Stimulated activated CD8-positive, alpha-beta memory T cell treated with anti-CD3 and anti-CD28 coated beads, Interleukin-12 subunit alpha, Interleukin-12 subunit beta, amount 100 ng/mL, for 24 hours (primary cell): ENCODE measurements around the gene SHISAL1.
"Not testable (repeated sequence)": the region's sequence is repeated elsewhere in the genome, so short reads cannot be mapped to it uniquely, and the experiment has no call there.

Experiments
- DNase-seq: peaks from one replicate; pipeline ENCODE4 v3.0.0-alpha.2; 2020; ENCODE audit errors: extremely low read depth

The SHISAL1 gene

GRCh38 chr22:44237290-44237689, 75.5 kb downstream of the SHISAL1 start:
- DNase-seq: no peak

GRCh38 chr22:44234372-44234771, 78.4 kb downstream of the SHISAL1 start:
- DNase-seq: not testable (repeated sequence)

DNA sequence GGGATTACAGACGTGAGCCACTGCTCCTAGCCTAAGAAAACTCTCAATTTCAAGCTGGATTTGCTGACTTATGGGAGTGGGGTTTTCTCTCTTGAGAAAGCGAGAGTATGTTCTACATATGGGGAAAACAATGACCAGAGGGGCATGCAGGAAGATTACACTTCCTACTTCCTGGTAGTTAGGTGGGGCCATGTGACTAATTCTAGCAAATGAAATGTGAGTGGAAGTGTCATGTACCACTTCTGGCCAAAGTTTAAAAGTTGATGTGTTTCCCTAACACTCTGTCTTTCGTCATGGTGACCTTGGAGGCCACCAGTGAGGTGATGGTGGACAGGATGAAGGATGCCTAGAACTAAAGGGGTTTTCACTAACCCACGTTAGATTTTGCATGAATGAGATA, 81.5 kb downstream of the SHISAL1 start:
- no peak for DNase-seq

- no peak for DNase-seq
Measured at GRCh38 chr22:44229809-44230208, 82.9 kb downstream of the SHISAL1 start.

- DNase-seq: no peak
Measured at GRCh38 chr22:44229331-44229730, 83.4 kb downstream of the SHISAL1 start.

DNA sequence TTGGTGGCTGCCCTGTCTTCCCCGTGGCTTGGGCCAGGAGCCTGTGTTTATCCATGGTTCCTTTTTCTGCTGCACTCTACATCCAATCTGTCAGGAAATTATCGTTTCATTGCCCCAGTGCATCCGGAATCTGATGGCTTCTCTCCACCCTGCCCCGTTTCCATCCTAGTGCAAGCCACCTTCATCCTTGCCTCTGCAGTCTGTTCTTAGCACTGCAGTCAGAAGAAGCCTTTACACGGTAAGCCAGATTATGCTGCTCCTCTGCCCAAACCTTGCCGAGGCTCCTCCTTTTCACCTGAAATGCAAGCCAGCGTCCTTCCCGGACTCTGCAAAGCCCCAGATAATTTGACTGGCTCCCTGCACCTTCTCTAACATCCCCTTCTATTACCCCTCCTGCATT, 86.9 kb downstream of the SHISAL1 start:
- no peak for DNase-seq

GRCh38 chr22:44225091-44225689, 87.6 kb downstream of the SHISAL1 start:
- DNase-seq: no peak

- no peak for DNase-seq
Measured at GRCh38 chr22:44224166-44224565, 88.6 kb downstream of the SHISAL1 start.

DNA sequence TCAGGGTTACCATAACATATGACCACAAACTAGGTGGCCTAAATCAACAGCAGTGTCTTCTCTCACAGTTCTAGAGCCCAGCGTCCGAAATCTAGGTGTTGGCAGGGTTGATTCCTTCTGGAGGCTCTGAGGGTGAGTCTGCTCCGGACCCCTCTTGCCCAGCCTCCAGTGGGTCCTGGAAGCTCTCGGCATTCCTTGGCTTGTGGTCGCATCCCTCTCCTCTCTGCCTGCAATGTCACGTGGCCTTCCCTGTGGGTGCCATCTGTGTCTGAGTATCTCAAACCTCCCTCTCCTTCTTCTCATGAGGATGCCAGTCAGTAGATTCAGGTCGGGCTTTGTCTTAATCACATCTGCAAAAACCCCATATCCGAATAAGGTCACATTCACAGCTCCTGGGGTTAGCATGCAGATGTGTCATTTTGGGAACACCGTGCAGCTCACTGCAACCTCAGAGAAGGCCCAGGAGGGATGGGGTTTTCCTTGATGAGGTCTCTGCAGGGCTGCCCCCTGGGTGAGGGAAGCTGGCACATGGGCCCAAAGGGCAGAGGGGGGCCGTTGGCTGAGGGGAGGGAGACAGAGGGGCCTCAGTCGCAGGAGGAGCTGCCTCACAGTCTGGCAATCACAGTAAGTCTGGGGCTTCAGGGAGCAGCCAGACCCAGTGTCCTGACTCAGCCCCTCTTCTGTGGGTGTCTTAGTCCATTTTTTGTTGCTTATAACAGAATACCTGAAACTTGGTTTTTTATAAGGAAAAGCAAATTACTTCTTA, 90.9 kb downstream of the SHISAL1 start:
- no peak for DNase-seq

DNA sequence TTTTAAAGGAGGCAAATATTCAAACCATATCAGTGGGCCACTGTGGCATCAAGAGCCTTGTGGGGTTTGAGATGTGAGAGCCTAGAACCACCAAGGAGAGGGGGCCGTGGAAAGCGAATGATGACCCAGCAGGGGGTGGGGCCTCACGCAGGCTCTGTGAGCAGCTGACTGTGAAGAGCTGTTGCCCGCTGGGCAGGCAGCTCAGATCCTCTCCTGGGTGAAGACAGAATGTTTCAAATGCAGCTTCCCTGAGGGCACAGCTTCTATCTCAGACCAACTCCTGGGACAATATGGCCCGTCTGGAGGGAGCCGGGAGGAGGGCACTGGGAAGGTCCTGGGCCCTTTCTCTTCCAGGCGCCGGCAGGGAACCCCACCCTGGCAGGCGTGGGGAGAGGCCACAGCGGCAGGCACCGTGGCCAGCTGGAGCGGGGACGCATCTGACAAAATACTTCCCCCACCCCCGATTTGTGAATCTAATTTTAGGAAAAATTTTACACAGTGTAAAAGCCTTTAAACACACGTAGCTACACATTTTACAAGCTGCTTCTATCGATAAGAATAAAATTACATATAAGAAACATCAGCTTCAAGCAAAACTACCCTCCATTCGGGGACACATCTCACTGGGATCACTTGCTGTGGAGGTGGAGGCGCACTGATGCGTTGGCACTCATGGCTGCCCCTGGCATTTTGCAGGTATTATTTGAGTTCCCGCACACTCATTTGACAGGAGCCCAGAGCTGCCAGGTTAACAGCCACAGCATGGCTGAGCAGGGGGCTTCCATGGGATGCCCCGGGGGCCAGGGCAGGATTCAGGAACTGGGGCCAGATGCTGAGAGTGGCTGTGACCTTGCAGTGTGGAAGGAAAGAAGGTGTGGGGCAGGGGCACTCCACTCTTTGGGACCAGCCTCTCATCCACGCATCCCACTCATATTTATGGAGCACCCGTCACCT, 91.7 kb downstream of the SHISAL1 start:
- no peak for DNase-seq

- DNase-seq: no peak
Measured at GRCh38 chr22:44219101-44219870, 93.5 kb downstream of the SHISAL1 start.

GRCh38 chr22:44218071-44218470, 94.7 kb downstream of the SHISAL1 start:
- DNase-seq: no peak

- no peak for DNase-seq
Measured at GRCh38 chr22:44217346-44217745, 95.4 kb downstream of the SHISAL1 start.

DNA sequence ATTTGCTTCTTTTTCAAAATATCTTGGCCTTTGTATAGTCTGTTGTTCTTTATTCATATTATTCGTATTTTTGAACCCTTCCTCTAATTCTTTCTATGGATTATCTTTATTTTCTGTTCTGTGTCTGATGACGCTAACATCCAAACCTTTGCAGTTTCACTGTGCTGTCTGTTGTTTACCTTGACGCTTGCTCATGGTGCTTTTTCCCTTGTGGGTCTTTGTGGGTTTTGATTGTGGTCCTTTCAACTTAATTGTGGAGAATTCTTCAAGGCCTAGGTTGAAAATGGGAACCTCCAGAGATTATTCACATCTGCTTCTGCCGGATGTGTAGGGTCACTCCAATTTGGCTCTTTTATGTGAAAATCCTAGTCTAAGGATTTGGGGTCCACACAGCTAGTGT, 97.5 kb downstream of the SHISAL1 start:
- no peak for DNase-seq

DNA sequence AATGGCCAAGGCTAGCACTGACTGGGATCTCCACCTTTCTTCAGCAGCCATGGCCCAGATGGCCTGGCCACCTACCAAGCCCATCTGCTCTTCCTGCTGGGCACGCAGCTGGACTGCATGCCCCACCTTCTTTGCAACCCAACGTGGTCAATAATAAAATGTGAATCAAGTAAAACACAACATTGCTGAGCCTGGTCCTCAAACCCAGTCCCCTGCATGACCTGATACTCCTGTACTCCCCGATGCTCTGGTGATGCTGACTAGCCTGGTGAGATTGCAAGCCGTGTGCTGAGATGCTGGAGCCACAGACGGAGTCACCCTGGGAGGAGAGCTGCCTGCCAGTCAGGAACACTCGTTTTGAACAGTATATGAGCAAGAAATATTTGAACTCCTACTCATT, 98.0 kb downstream of the SHISAL1 start:
- no peak for DNase-seq

GRCh38 chr22:44214187-44214586, 98.6 kb downstream of the SHISAL1 start:
- no peak for DNase-seq

DNA sequence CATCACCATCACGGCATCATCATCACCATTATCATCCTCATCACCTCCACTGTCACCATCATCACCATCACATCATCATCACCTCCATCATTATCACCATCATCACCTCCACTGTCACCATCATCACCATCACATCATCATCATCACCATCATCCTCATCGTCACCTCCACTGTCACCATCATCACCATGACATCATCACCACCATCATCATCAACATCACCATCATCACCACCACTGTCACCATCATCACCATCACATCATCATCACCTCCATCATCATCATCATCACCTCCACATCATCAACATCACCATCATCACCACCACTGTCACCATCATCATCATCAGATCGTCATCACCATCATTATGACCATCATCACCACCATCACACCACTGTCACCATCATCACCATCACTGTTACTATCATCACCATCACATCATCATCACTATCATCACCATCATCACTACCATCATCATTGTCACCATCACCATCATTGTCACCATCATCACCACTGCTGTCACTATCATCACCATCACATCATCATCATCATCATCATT, 99.2 kb downstream of the SHISAL1 start:
- DNase-seq: no peak

DNA sequence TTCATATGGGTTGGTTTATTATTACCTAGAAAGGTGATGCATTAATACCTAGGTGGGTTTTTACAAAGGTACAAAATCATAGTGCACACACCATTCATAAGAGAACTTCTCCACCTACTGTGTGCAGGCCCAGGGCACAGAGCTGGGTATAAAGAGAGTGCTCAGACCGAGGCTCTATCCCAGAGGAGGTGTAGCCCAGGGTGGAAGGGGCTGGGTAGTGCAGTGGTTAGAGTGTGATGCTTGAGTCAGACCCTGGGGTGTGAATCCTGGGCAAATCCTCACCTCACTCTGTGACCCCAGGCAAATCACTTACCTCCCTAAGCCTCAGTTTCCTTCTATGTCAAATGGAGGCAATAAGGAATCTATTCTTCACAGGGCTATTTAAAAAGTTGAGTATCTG, 99.8 kb downstream of the SHISAL1 start:
- DNase-seq: no peak

DNA sequence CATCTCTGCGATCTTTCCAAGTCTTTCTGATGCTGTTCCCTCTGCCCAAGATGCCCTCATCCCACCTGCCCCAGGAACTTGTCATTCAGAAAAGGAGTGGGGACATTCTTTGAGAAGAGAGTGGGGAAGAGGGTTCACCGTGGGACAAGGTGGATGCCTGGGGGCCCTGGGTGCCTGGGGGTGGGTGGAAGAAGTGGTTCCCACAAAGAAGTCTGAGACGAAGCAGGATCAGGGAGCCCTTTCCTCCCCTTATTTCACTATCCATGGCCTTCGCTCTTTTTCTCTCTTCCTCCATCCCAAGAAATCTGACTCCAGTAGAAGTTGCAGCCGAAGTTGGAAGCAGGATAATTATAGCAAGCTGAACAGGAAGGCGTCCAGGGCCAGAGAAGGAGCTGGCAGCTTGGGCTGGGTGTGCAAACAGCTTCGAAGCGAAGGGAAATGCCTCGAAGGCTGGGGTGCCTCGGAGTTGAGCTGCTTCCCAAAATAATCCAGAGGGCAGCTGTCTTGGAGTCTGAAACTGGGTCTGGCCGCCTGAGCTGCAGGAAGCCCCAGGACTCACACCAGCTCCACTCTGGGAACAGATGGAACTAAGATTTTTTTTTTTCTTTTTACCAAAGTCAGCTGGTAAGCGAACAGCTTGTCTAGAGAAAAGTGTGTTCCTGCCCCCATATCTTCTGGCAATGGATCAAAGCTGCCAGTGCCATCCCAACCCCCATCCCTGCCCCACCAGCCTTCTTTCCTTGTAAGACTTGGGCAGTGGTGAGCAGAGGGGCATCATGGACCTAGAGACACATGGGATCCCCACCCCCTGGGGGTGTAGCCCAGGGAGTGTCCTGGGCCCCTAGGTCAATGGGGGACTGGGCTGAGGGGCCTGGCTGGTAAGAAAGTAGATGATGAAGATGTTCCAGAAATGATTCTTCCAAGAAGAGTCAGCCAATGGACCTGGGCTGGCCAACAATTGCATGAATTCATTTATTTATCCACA, 100.5 kb downstream of the SHISAL1 start:
- DNase-seq: no peak

GRCh38 chr22:44211256-44211945, 101.3 kb downstream of the SHISAL1 start:
- no peak for DNase-seq
